Colonic mucosa (tissue), 4 donors: ENCODE data around the gene UTP11. TPM values are rescaled to one million over a fixed set of nuclear protein-coding genes. Genes with fewer than 3 reads are reported as not detected.

Experiments
- DNase-seq: peaks from one replicate; pipeline ENCODE4 v3.0.0-alpha.2; 2020
- H3K27ac ChIP-seq: fragments of 200-600 bp; one replicate; pipeline ENCODE4 v1.8.0; 2021
- H3K27me3 ChIP-seq: fragments of 200-600 bp; one replicate; pipeline ENCODE4 v1.8.0; 2021
- H3K36me3 ChIP-seq: fragments of 200-600 bp; one replicate; pipeline ENCODE4 v1.8.0; 2021
- H3K4me1 ChIP-seq: fragments of 200-600 bp; one replicate; pipeline ENCODE4 v1.8.0; 2021; ENCODE audit warnings: mild to moderate bottlenecking
- H3K4me3 ChIP-seq: fragments of 200-600 bp; one replicate; pipeline ENCODE4 v1.8.0; 2021
- H3K9ac ChIP-seq, 2 donors: one replicate each; pipeline ENCODE4 v1.7.0; 2013; ENCODE audit warnings: control low read depth in 2 of 2, low read depth in 2 of 2, low read length in 2 of 2
- H3K9me3 ChIP-seq: fragments of 200-600 bp; one replicate; pipeline ENCODE4 v1.8.0; 2021
- CTCF ChIP-seq: fragments of 200-600 bp; IDR thresholded peaks from one replicate; pipeline ENCODE4 v1.8.0; 2022; ENCODE audit warnings: antibody characterized with exemption, mild to moderate bottlenecking
- intact Hi-C: fragments of 100-400 bp; cut with DNase I; formaldehyde crosslinking; loops from one replicate; pipeline ENCODE4 v1.14.1; 2022
- total RNA-seq, 2 donors: library from RNA; stranded (reverse); fragmentation: NEBNext Ultra II Directional in 1 of 2; extraction: Animal tissue kit (Norgen Biotek cat#: 25700) in 1 of 2; gene quantifications; one replicate each; pipeline ENCODE4 v1.2.1, GENCODE V29; 2021
- donor health status: healthy.
- donor health status: DM: no; HTN: no; CAD: no.
- donor health status: DM: no; HTN: no; CAD: no.

The UTP11 gene
- total RNA-seq, 2 donors from 2014 or later: 18.4 to 25.6 TPM

GRCh38 chr1:38045401-38046332 is 33.1 kb downstream of the UTP11 start:
- Histone ChIP-seq H3K9me3 (no peaks in the 10 kb centered on the region), H3K27me3 (peaks cover 55% of the 10 kb centered on the region), H3K27ac (no peak overlapping the region), H3K4me3 (no peak overlapping the region), H3K9ac (peak overlapping the region in 1 of 2 donors; percentile 24), H3K36me3 (no peaks in the 10 kb centered on the region), H3K4me1 (no peaks in the 10 kb centered on the region)
- no peak for TF ChIP-seq CTCF
- intact Hi-C loops: no loop called here
- DNase-seq: peak; percentile 27

- DNase-seq: no peak
- peak within 1 kb of the TSS; percentile 52 for H3K4me3 ChIP-seq
- peak within 1 kb of the TSS in 1 of 2 donors; percentile 24 for H3K9ac ChIP-seq
- no peaks in the 10 kb centered on the region for H3K36me3 ChIP-seq
- intact Hi-C loops: no loop called here
- H3K27me3 ChIP-seq: peaks cover 55% of the 10 kb centered on the region
- H3K27ac ChIP-seq: no peak within 1 kb of the TSS
- no peaks in the 10 kb centered on the region for H3K9me3 ChIP-seq
- no peak for TF ChIP-seq CTCF
- H3K4me1 ChIP-seq: no peaks in the 10 kb centered on the region
Observed at GRCh38 chr1:38046333-38046883, 33.9 kb downstream of the UTP11 start, which contains the start of gene POU3F1. Gene POU3F1 (minus strand): TSS chr1:38046793. CDS start chr1:38046743, 50 bp downstream.

GRCh38 chr1:38046884-38047602 is 34.5 kb downstream of the UTP11 start:
- peaks cover 49% of the 10 kb centered on the region for H3K27me3 ChIP-seq
- H3K4me3 ChIP-seq: peak overlapping the region; percentile 52
- DNase-seq: peak; percentile 80
- intact Hi-C loops: no loop called here
- H3K9ac ChIP-seq: no peak overlapping the region
- TF ChIP-seq CTCF: no peak
- no peaks in the 10 kb centered on the region for H3K36me3 ChIP-seq
- no peaks in the 10 kb centered on the region for H3K9me3 ChIP-seq
- no peak overlapping the region for H3K27ac ChIP-seq
- no peaks in the 10 kb centered on the region for H3K4me1 ChIP-seq

- Histone ChIP-seq H3K9me3 (no peaks in the 10 kb centered on the region), H3K9ac (no peak overlapping the region), H3K4me1 (no peaks in the 10 kb centered on the region), H3K36me3 (no peaks in the 10 kb centered on the region), H3K27ac (no peak overlapping the region), H3K4me3 (peak overlapping the region; percentile 52), H3K27me3 (peaks cover 43% of the 10 kb centered on the region)
- no peak for DNase-seq
- TF ChIP-seq CTCF: no peak
- intact Hi-C loops: no loop called here
Observed at GRCh38 chr1:38047603-38048141, 35.1 kb downstream of the UTP11 start.

- Histone ChIP-seq H3K36me3 (no peaks in the 10 kb centered on the region), H3K4me3 (no peak overlapping the region), H3K9ac (no peak overlapping the region), H3K4me1 (no peaks in the 10 kb centered on the region), H3K27me3 (peaks cover 17% of the 10 kb centered on the region), H3K27ac (no peak overlapping the region), H3K9me3 (no peaks in the 10 kb centered on the region)
- intact Hi-C loops: no loop called here
- DNase-seq: no peak
- TF ChIP-seq CTCF: no peak
Observed at GRCh38 chr1:38050397-38051078, 38.0 kb downstream of the UTP11 start.
